ENCODE data around the gene CFAP251.
A peak's percentile ranks its signal among the peaks of the same experiment; 100 is the strongest.

Gene CFAP251

GRCh38 chr12:121892673-121893561 is 25.5 kb upstream of the CFAP251 start:
- ChIA-PET CTCF (interaction anchor here (1.0 to 7.8 kb wide), 7 partner anchors 10 to 129 kb away, joined by 3 to 102 read pairs (median 6); partner anchors contain the start of genes CFAP251 and RHOF), POLR2A (no interaction called here)
- no peak for DNase-seq (ENCODE audit: extremely low spot score)
- TF ChIP-seq CTCF (IDR thresholded peaks at IDR 0.05; ENCODE audit: control extremely low read depth, extremely low read depth, low read depth, missing control alignments): no peak

GRCh38 chr12:121893961-121894460 is 24.4 kb upstream of the CFAP251 start:
- no peak for TF ChIP-seq CTCF (IDR thresholded peaks at IDR 0.05; ENCODE audit: control extremely low read depth, extremely low read depth, low read depth, missing control alignments)
- CTCF ChIA-PET: interaction anchor here (1.0 to 7.8 kb wide), 7 partner anchors 9 to 130 kb away, joined by 3 to 102 read pairs (median 6); partner anchors contain the start of genes CFAP251 and RHOF

GRCh38 chr12:121894633-121895032 is 23.8 kb upstream of the CFAP251 start:
- CTCF ChIA-PET: interaction anchor here (0.7 to 7.8 kb wide), 6 partner anchors 8 to 131 kb away, joined by 3 to 102 read pairs (median 4); partner anchors contain the start of genes CFAP251 and RHOF
- peak; percentile 18 for TF ChIP-seq CTCF (IDR thresholded peaks at IDR 0.05; ENCODE audit: control extremely low read depth, extremely low read depth, low read depth, missing control alignments)
- DNase-seq (ENCODE audit: extremely low spot score): no peak
- POLR2A ChIA-PET: no interaction called here

More at GRCh38 chr12:121893961-121894460, 24.4 kb upstream of the CFAP251 start:
- no peak for DNase-seq (ENCODE audit: extremely low spot score)
- POLR2A ChIA-PET: no interaction called here

- CTCF ChIA-PET: interaction anchor here (1.0 kb wide), 2 partner anchors 9 to 104 kb away, joined by 3 to 4 read pairs; partner anchors contain the start of gene PSMD9
- POLR2A ChIA-PET: no interaction called here
These were observed 20.1 kb upstream of the CFAP251 start for GRCh38 chr12:121898287-121898686.

GRCh38 chr12:121899590-121899989 is 18.8 kb upstream of the CFAP251 start:
- POLR2A ChIA-PET: no interaction called here
- CTCF ChIA-PET: interaction anchor here (0.7 kb wide), 1 partner anchor 104 kb away, joined by 4 read pairs; no protein-coding TSS in a partner anchor
- no peak for DNase-seq (ENCODE audit: extremely low spot score)
- TF ChIP-seq CTCF (IDR thresholded peaks at IDR 0.05; ENCODE audit: control extremely low read depth, extremely low read depth, low read depth, missing control alignments): no peak

More at GRCh38 chr12:121898287-121898686, 20.1 kb upstream of the CFAP251 start:
- no peak for DNase-seq (ENCODE audit: extremely low spot score)
- no peak for TF ChIP-seq CTCF (IDR thresholded peaks at IDR 0.05; ENCODE audit: control extremely low read depth, extremely low read depth, low read depth, missing control alignments)

- POLR2A ChIA-PET: no interaction called here
- no peak for TF ChIP-seq CTCF (IDR thresholded peaks at IDR 0.05; ENCODE audit: control extremely low read depth, extremely low read depth, low read depth, missing control alignments)
- CTCF ChIA-PET: interaction anchor here (1.2 to 1.4 kb wide), 2 partner anchors 9 to 15 kb away, joined by 4 to 6 read pairs; partner anchors contain the start of gene PSMD9
- DNase-seq (ENCODE audit: extremely low spot score): no peak
These were observed 15.2 kb upstream of the CFAP251 start for GRCh38 chr12:121903202-121903601.
